Fibroblast of villous mesenchyme (primary cell): Measurements from ENCODE around the gene RAPGEF6. TPM values are rescaled to one million over a fixed set of nuclear protein-coding genes. Genes with fewer than 3 reads are reported as not detected.

Experiments used
- DNase-seq: peaks from one replicate; pipeline ENCODE4 v3.0.0-alpha.2; 2010; ENCODE audit warnings: low read depth
- H3K4me3 ChIP-seq: 2 replicates; pipeline ENCODE4 v1.5.1; 2011; ENCODE audit warnings: low read depth, mild to moderate bottlenecking, low read length
- CTCF ChIP-seq: IDR thresholded peaks from 2 replicates; pipeline ENCODE4 v1.5.1; 2012; ENCODE audit warnings: low read depth, mild to moderate bottlenecking, low read length; ENCODE audit not compliant: insufficient read depth
- total RNA-seq: library from RNA; depleted of rRNA; stranded (reverse); fragments of >200 nt; gene quantifications from 2 replicates; pipeline ENCODE4 v1.2.3, GENCODE V29; 2012

Gene RAPGEF6
- total RNA-seq, 1 donor = 21.6 TPM

GRCh38 chr5:131433109-131433508, 201.9 kb downstream of the RAPGEF6 start:
- DNase-seq = no peak
- no peak overlapping the region for H3K4me3 ChIP-seq
- no peak for TF ChIP-seq CTCF

- no peak for TF ChIP-seq CTCF
- no peak for DNase-seq
- H3K4me3 ChIP-seq = no peak overlapping the region
These were observed 203.2 kb downstream of the RAPGEF6 start for GRCh38 chr5:131431794-131432193.

GRCh38 chr5:131430794-131431193, 204.2 kb downstream of the RAPGEF6 start:
- no peak for TF ChIP-seq CTCF
- DNase-seq = peak; percentile 25
- H3K4me3 ChIP-seq = no peak overlapping the region

- no peak overlapping the region for H3K4me3 ChIP-seq
- DNase-seq = no peak
- TF ChIP-seq CTCF = no peak
These were observed 209.0 kb downstream of the RAPGEF6 start for GRCh38 chr5:131426011-131426410.

- peak; percentile 61 for TF ChIP-seq CTCF
These were observed 212.0 kb downstream of the RAPGEF6 start for GRCh38 chr5:131423056-131423455.

GRCh38 chr5:131419877-131420276, 215.2 kb downstream of the RAPGEF6 start:
- TF ChIP-seq CTCF = no peak
- no peak overlapping the region for H3K4me3 ChIP-seq
- DNase-seq = no peak

More at GRCh38 chr5:131423056-131423455, 212.0 kb downstream of the RAPGEF6 start:
- peak; percentile 44 for DNase-seq
- no peak overlapping the region for H3K4me3 ChIP-seq

- no peak overlapping the region for H3K4me3 ChIP-seq
- no peak for DNase-seq
- TF ChIP-seq CTCF = no peak
These were observed 216.2 kb downstream of the RAPGEF6 start for GRCh38 chr5:131418846-131419245.
